T-cell (primary cell): ENCODE results near the gene GABBR2. TPM values are rescaled to one million over a fixed set of nuclear protein-coding genes. Genes with fewer than 3 reads are reported as not detected.

Experiments used
- ATAC-seq, 4 experiments: fragments of 200-7000 bp in 3 of 4; fragments of 150-1000 bp in 1 of 4; cut with Tn5 transposase; replicated peaks in 1 of 4; 1 replicate in 3 of 4; 2 replicates in 1 of 4; pipeline ENCODE4 v1.10.0; 2021; ENCODE audit warnings: moderate library complexity in 3 of 4, mild to moderate bottlenecking in 2 of 4, moderate number of reproducible peaks in 1 of 4
- CTCF ChIA-PET, 2 donors: fragments of 300-600 bp; sonication (Branson Sonifier 250); formaldehyde crosslinking; loops; one replicate each; lab custom pipeline; 2022; ENCODE audit warnings: antibody characterized with exemption in 2 of 2; lab: Charles Lee
- POLR2A ChIA-PET, 2 donors: fragments of 300-600 bp; sonication (Branson Sonifier 250); formaldehyde crosslinking; loops; one replicate each; lab custom pipeline; 2022; ENCODE audit warnings: antibody characterized with exemption in 2 of 2; lab: Charles Lee
- DNase-seq, 35 experiments: peaks; one replicate each; pipeline versions ENCODE4 v3.0.0 to v3.0.0-alpha.2; 2013 to 2023
- H3K27ac ChIP-seq: one replicate; pipeline ENCODE4 v1.5.1; 2013; ENCODE audit warnings: low read length
- H3K27me3 ChIP-seq, 2 experiments: replicated peaks in 1 of 2; 1 replicate in 1 of 2; 2 replicates in 1 of 2; pipeline versions ENCODE4 v1.6.1 to v1.7.0; 2013; ENCODE audit warnings: low read length in 1 of 2, mixed read lengths in 1 of 2; ENCODE audit not compliant: control insufficient read depth in 2 of 2, insufficient read depth in 2 of 2; ENCODE audit errors: extremely low read depth in 1 of 2
- H3K36me3 ChIP-seq, 2 donors: 1 replicate in 1 of 2; 2 replicates in 1 of 2; pipeline versions ENCODE4 v1.6.1 to v1.7.0; 2013; ENCODE audit warnings: low read length in 1 of 2; ENCODE audit not compliant: control insufficient read depth in 2 of 2, insufficient read depth in 1 of 2; ENCODE audit errors: extremely low read depth in 1 of 2
- H3K4me1 ChIP-seq, 2 experiments: 1 replicate in 1 of 2; 2 replicates in 1 of 2; pipeline versions ENCODE4 v1.6.1 to v1.7.0; 2013; ENCODE audit warnings: low read length in 2 of 2, mixed read lengths in 1 of 2; ENCODE audit not compliant: insufficient read depth in 2 of 2, control insufficient read depth in 1 of 2; ENCODE audit errors: extremely low read depth in 1 of 2
- H3K4me3 ChIP-seq, 2 donors: 1 replicate in 1 of 2; 2 replicates in 1 of 2; pipeline versions ENCODE4 v1.5.1 to v1.7.0; 2013; ENCODE audit warnings: mild to moderate bottlenecking in 2 of 2, low read length in 1 of 2, moderate library complexity in 1 of 2; ENCODE audit not compliant: control insufficient read depth in 1 of 2; ENCODE audit errors: extremely low read depth in 1 of 2
- H3K9me3 ChIP-seq: 2 replicates; pipeline ENCODE4 v1.7.0; 2013
- H3K27ac Mint-ChIP-seq, 2 donors: one replicate each; pipeline ENCODE4 v1.8.0; 2020 to 2021; ENCODE audit warnings: mild to moderate bottlenecking in 2 of 2, mixed read lengths in 2 of 2
- H3K27me3 Mint-ChIP-seq, 2 donors: one replicate each; pipeline ENCODE4 v1.8.0; 2021 to 2022; ENCODE audit warnings: mixed read lengths in 2 of 2
- H3K36me3 Mint-ChIP-seq: one replicate; pipeline ENCODE4 v1.8.0; 2021; ENCODE audit warnings: mixed read lengths
- H3K4me1 Mint-ChIP-seq, 3 donors: one replicate each; pipeline ENCODE4 v1.8.0; 2020 to 2022; ENCODE audit warnings: mixed read lengths in 3 of 3, mild to moderate bottlenecking in 1 of 3
- H3K4me3 Mint-ChIP-seq, 3 donors: one replicate each; pipeline ENCODE4 v1.8.0; 2020 to 2022; ENCODE audit warnings: mild to moderate bottlenecking in 3 of 3, mixed read lengths in 3 of 3, moderate library complexity in 3 of 3
- H3K9me3 Mint-ChIP-seq, 3 donors: one replicate each; pipeline ENCODE4 v1.8.0; 2020 to 2022; ENCODE audit warnings: mixed read lengths in 3 of 3
- WGBS: methylation state at CpG from one replicate; pipeline ENCODE4 v1.1.5; 2013; ENCODE audit warnings: missing lambda C conversion rate; ENCODE audit not compliant: insufficient coverage; 5-methylcytosine and 5-hydroxymethylcytosine counted together
- total RNA-seq, 35 experiments: library from RNA in 6 of 35; stranded (reverse) in 6 of 35; fragments of 120-200 nt in 1 of 35; gene quantifications; one replicate each; pipeline versions ENCODE4 v1.2.1 to v1.2.4 and lab custom pipeline; 2013 to 2026

GABBR2 gene
- total RNA-seq, 5 donors from 2014 or later (not counting 1 experiment from before 2014, with no cell fraction given): 0.03 TPM; not detected in 4

- Histone ChIP-seq H3K27me3 (peaks cover 0 to 18% of the 10 kb centered on the region in 2 experiments), H3K36me3 (no peaks in the 10 kb centered on the region), H3K4me1 (no peaks in the 10 kb centered on the region), H3K27ac (no peak overlapping the region), H3K4me3 (no peak overlapping the region), H3K9me3 (no peaks in the 10 kb centered on the region)
- no peaks in the 10 kb centered on the region for H3K36me3 Mint-ChIP-seq
- CTCF ChIA-PET: no interaction called here
- H3K4me1 Mint-ChIP-seq: no peaks in the 10 kb centered on the region
- no peaks in the 10 kb centered on the region for H3K9me3 Mint-ChIP-seq
- DNase-seq (no peak), ATAC-seq (no peak)
- 81% methylated on average over 3 of the region's 6 CpGs for WGBS
- no peak overlapping the region for H3K27ac Mint-ChIP-seq
- POLR2A ChIA-PET: no interaction called here
- H3K27me3 Mint-ChIP-seq: peaks cover 14 to 20% of the 10 kb centered on the region in 2 donors
- H3K4me3 Mint-ChIP-seq: no peak overlapping the region
Measured at GRCh38 chr9:98403715-98404114, 305.0 kb downstream of the GABBR2 start.

GRCh38 chr9:98402019-98402840, 306.5 kb downstream of the GABBR2 start:
- peaks cover 0 to 26% of the 10 kb centered on the region in 2 experiments for H3K27me3 ChIP-seq
- no peaks in the 10 kb centered on the region for H3K9me3 Mint-ChIP-seq
- H3K9me3 ChIP-seq: no peaks in the 10 kb centered on the region
- H3K4me1 Mint-ChIP-seq: no peaks in the 10 kb centered on the region
- POLR2A ChIA-PET: no interaction called here
- H3K4me1 ChIP-seq: no peaks in the 10 kb centered on the region
- no peaks in the 10 kb centered on the region for H3K36me3 ChIP-seq
- no peak overlapping the region for H3K4me3 ChIP-seq
- ATAC-seq: no peak
- no peak overlapping the region for H3K27ac ChIP-seq
- peaks cover 18 to 31% of the 10 kb centered on the region in 2 donors for H3K27me3 Mint-ChIP-seq
- WGBS: 79% methylated on average over 9 of the region's 14 CpGs
- DNase-seq: no peak
- H3K36me3 Mint-ChIP-seq: no peaks in the 10 kb centered on the region
- no peak overlapping the region for H3K27ac Mint-ChIP-seq
- CTCF ChIA-PET: no interaction called here
- no peak overlapping the region for H3K4me3 Mint-ChIP-seq

- POLR2A ChIA-PET: no interaction called here
- WGBS: 83% methylated on average over 5 of the region's 11 CpGs
- H3K36me3 ChIP-seq: no peaks in the 10 kb centered on the region
- H3K27me3 ChIP-seq: peaks cover 0 to 26% of the 10 kb centered on the region in 2 experiments
- no peaks in the 10 kb centered on the region for H3K4me1 Mint-ChIP-seq
- H3K27ac Mint-ChIP-seq: no peak overlapping the region
- CTCF ChIA-PET: no interaction called here
- no peaks in the 10 kb centered on the region for H3K36me3 Mint-ChIP-seq
- no peak overlapping the region for H3K27ac ChIP-seq
- no peaks in the 10 kb centered on the region for H3K9me3 Mint-ChIP-seq
- H3K4me3 Mint-ChIP-seq: no peak overlapping the region
- peaks cover 20 to 31% of the 10 kb centered on the region in 2 donors for H3K27me3 Mint-ChIP-seq
- H3K4me3 ChIP-seq: no peak overlapping the region
- ATAC-seq (no peak), DNase-seq (no peak)
- H3K4me1 ChIP-seq: no peaks in the 10 kb centered on the region
- no peaks in the 10 kb centered on the region for H3K9me3 ChIP-seq
Measured at GRCh38 chr9:98401140-98402018, 307.4 kb downstream of the GABBR2 start.

- POLR2A ChIA-PET: no interaction called here
- H3K36me3 ChIP-seq: no peaks in the 10 kb centered on the region
- Mint-ChIP-seq H3K36me3 (no peaks in the 10 kb centered on the region), H3K27ac (no peak overlapping the region), H3K4me3 (no peak overlapping the region), H3K9me3 (peaks cover 0 to under 1% (median 0%) of the 10 kb centered on the region in 3 donors), H3K27me3 (peaks cover 26 to 37% of the 10 kb centered on the region in 2 donors), H3K4me1 (no peaks in the 10 kb centered on the region)
- no peak for DNase-seq
- ATAC-seq: no peak
- no peaks in the 10 kb centered on the region for H3K9me3 ChIP-seq
- H3K4me3 ChIP-seq: no peak overlapping the region
- no peak overlapping the region for H3K27ac ChIP-seq
- WGBS: 100% methylated on average over 1 of the region's 8 CpGs
- H3K27me3 ChIP-seq: peaks cover 0 to 37% of the 10 kb centered on the region in 2 experiments
- no peaks in the 10 kb centered on the region for H3K4me1 ChIP-seq
- CTCF ChIA-PET: no interaction called here
Measured at GRCh38 chr9:98399950-98400683, 308.6 kb downstream of the GABBR2 start.

GRCh38 chr9:98396656-98397055, 312.1 kb downstream of the GABBR2 start:
- ATAC-seq: no peak
- Mint-ChIP-seq H3K27me3 (peaks cover 24 to 26% of the 10 kb centered on the region in 2 donors), H3K36me3 (no peaks in the 10 kb centered on the region), H3K27ac (no peak overlapping the region), H3K4me3 (no peak overlapping the region), H3K4me1 (peaks cover 6 to 8% (median 7%) of the 10 kb centered on the region in 3 donors), H3K9me3 (peaks cover 0 to 10% (median 0%) of the 10 kb centered on the region in 3 donors)
- Histone ChIP-seq H3K27me3 (peaks cover 0 to 34% of the 10 kb centered on the region in 2 experiments), H3K4me3 (no peak overlapping the region), H3K27ac (no peak overlapping the region), H3K36me3 (no peaks in the 10 kb centered on the region), H3K4me1 (peaks cover 0 to 5% of the 10 kb centered on the region in 2 experiments), H3K9me3 (no peaks in the 10 kb centered on the region)
- POLR2A ChIA-PET: no interaction called here
- WGBS: 58% methylated on average over 5 of the region's 8 CpGs
- no peak for DNase-seq
- CTCF ChIA-PET: no interaction called here

GRCh38 chr9:98396236-98396635, 312.5 kb downstream of the GABBR2 start:
- Histone ChIP-seq H3K4me1 (peaks cover 0 to 7% of the 10 kb centered on the region in 2 experiments), H3K4me3 (no peak overlapping the region), H3K9me3 (no peaks in the 10 kb centered on the region), H3K27ac (no peak overlapping the region), H3K36me3 (no peaks in the 10 kb centered on the region), H3K27me3 (peaks cover 0 to 34% of the 10 kb centered on the region in 2 experiments)
- Mint-ChIP-seq H3K36me3 (no peaks in the 10 kb centered on the region), H3K27ac (no peak overlapping the region), H3K9me3 (peaks cover 0 to 10% (median 0%) of the 10 kb centered on the region in 3 donors), H3K4me1 (peaks cover 10 to 12% (median 11%) of the 10 kb centered on the region in 3 donors), H3K27me3 (peaks cover 24 to 26% of the 10 kb centered on the region in 2 donors), H3K4me3 (no peak overlapping the region)
- CTCF ChIA-PET: no interaction called here
- ATAC-seq: no peak
- POLR2A ChIA-PET: no interaction called here
- DNase-seq: no peak
- WGBS: 77% methylated on average over 6 of the region's 6 CpGs
